Panc1 (cell line): ENCODE results near the gene AP3B1. TPM values are rescaled to one million over a fixed set of nuclear protein-coding genes. Genes with fewer than 3 reads are reported as not detected.

Experiments
- ATAC-seq: fragments of 200-7000 bp; cut with Tn5 transposase; 2 replicates; pipeline ENCODE4 v1.9.1; 2020; ENCODE audit warnings: mild to moderate bottlenecking, moderate library complexity
- BruUV-seq: library from RNA; stranded (reverse); fragments of 400-500 nt; replicated peaks from 2 replicates; lab custom pipeline; 2021; lab: Mats Ljungman, UMichigan
- CTCF ChIA-PET: fragments of 300-600 bp; sonication (Branson Sonifier 250); formaldehyde crosslinking; loops from one replicate; lab custom pipeline; 2022; ENCODE audit warnings: antibody characterized with exemption; lab: Charles Lee
- POLR2A ChIA-PET: fragments of 300-600 bp; sonication (Branson Sonifier 250); formaldehyde crosslinking; loops from one replicate; lab custom pipeline; 2022; ENCODE audit warnings: antibody characterized with exemption; lab: Charles Lee
- DNase-seq: peaks from one replicate; pipeline ENCODE4 v3.0.0-alpha.2; 2010; ENCODE audit warnings: low read depth, low spot score
- H3K27ac ChIP-seq: 2 replicates; pipeline ENCODE4 v1.5.1; 2011; ENCODE audit warnings: mild to moderate bottlenecking, low read length, inconsistent platforms
- H3K27me3 ChIP-seq: fragments of 200-500 bp; sonication (Bioruptor generic); 2 replicates; pipeline ENCODE4 v1.6.0; 2014; ENCODE audit warnings: low read length, inconsistent platforms; ENCODE audit not compliant: control insufficient read depth, insufficient read depth
- H3K36me3 ChIP-seq: fragments of 200-500 bp; sonication (Bioruptor generic); 2 replicates; pipeline ENCODE4 v1.5.1; 2014; ENCODE audit warnings: inconsistent platforms, mild to moderate bottlenecking, low read length, moderate library complexity; ENCODE audit not compliant: control insufficient read depth, insufficient read depth
- H3K4me1 ChIP-seq: 2 replicates; pipeline ENCODE4 v1.5.1; 2011; ENCODE audit warnings: inconsistent platforms, mild to moderate bottlenecking, low read length, moderate library complexity; ENCODE audit not compliant: control insufficient read depth, insufficient read depth
- H3K4me3 ChIP-seq, 2 experiments: 2 replicates each; pipeline ENCODE4 v1.5.1; 2011 to 2012; ENCODE audit warnings: low read depth in 2 of 2, low read length in 2 of 2, mild to moderate bottlenecking in 2 of 2, inconsistent platforms in 1 of 2, moderate library complexity in 1 of 2
- H3K9me3 ChIP-seq: fragments of 200-500 bp; sonication (Bioruptor generic); 2 replicates; pipeline ENCODE4 v1.5.1; 2014; ENCODE audit warnings: low read depth, mild to moderate bottlenecking, inconsistent platforms, low read length, moderate library complexity; ENCODE audit not compliant: control insufficient read depth, insufficient read depth
- CTCF ChIP-seq: fragments of 450-650 bp; IDR thresholded peaks from 2 replicates; pipeline ENCODE4 v1.5.1; 2017; ENCODE audit warnings: mild to moderate bottlenecking
- POLR2AphosphoS5 ChIP-seq: IDR thresholded peaks from 2 replicates; pipeline ENCODE4 v1.6.1; 2012; ENCODE audit warnings: mild to moderate bottlenecking, low read depth, low read length, moderate library complexity
- REST ChIP-seq, 2 experiments: IDR thresholded peaks; 2 replicates each; pipeline ENCODE4 v1.6.1; 2011 to 2012; ENCODE audit warnings: low read depth in 2 of 2, control low read depth in 1 of 2, low read length in 1 of 2, mild to moderate bottlenecking in 1 of 2, moderate library complexity in 1 of 2; ENCODE audit not compliant: insufficient read depth in 1 of 2
- SIN3A ChIP-seq: IDR thresholded peaks from 2 replicates; pipeline ENCODE4 v1.6.1; 2012; ENCODE audit warnings: low read depth, mild to moderate bottlenecking, low read length, moderate library complexity, borderline replicate concordance; ENCODE audit not compliant: insufficient read depth
- TCF7L2 ChIP-seq: IDR thresholded peaks from 2 replicates; pipeline ENCODE4 v1.6.1; 2011; ENCODE audit warnings: mild to moderate bottlenecking, low read depth, low read length, inconsistent platforms
- in situ Hi-C: cut with HindIII; loops from 2 replicates; pipeline ENCODE4 v1.10.0; 2016; ENCODE audit warnings: low sequenced_read_pairs, low pct_unique_long_range_greater_than_20kb
- intact Hi-C: fragments of 100-400 bp; cut with micrococcal nuclease; formaldehyde crosslinking; loops from one replicate; pipeline ENCODE4 v1.10.0; 2022; ENCODE audit not compliant: unreplicated experiment
- total RNA-seq: library from RNA; stranded (reverse); gene quantifications from one replicate; pipeline ENCODE4 v1.2.1, GENCODE V29; 2021; ENCODE audit not compliant: unreplicated experiment

The AP3B1 gene
- total RNA-seq, 1 experiment from 2014 or later = 55.4 TPM

GRCh38 chr5:78252715-78253114, 41.8 kb downstream of the AP3B1 start:
- intact Hi-C loops = no loop called here
- ChIA-PET CTCF (no interaction called here), POLR2A (interaction anchor here (0.8 kb wide), 1 partner anchor 516 kb away, joined by 3 read pairs; no protein-coding TSS in a partner anchor)
- BruUV-seq = no TSS peak
- H3K36me3 ChIP-seq = no peaks in the 10 kb centered on the region
- H3K9me3 ChIP-seq = no peaks in the 10 kb centered on the region
- ATAC-seq (no peak), DNase-seq (no peak)
- H3K4me3 ChIP-seq = no peak overlapping the region
- H3K27me3 ChIP-seq = no peaks in the 10 kb centered on the region
- in situ Hi-C loops = no loop called here
- H3K27ac ChIP-seq = no peak overlapping the region
- H3K4me1 ChIP-seq = no peaks in the 10 kb centered on the region
- TF ChIP-seq SIN3A (no peak), POLR2AphosphoS5 (no peak), TCF7L2 (no peak), CTCF (no peak)

GRCh38 chr5:78251663-78252284, 42.7 kb downstream of the AP3B1 start:
- Histone ChIP-seq H3K4me1 (no peaks in the 10 kb centered on the region), H3K9me3 (no peaks in the 10 kb centered on the region), H3K36me3 (no peaks in the 10 kb centered on the region), H3K4me3 (no peak overlapping the region), H3K27ac (no peak overlapping the region), H3K27me3 (no peaks in the 10 kb centered on the region)
- TF ChIP-seq TCF7L2 = no peak
- no peak for TF ChIP-seq SIN3A
- TF ChIP-seq REST (IDR thresholded peaks at IDR 0.05; ENCODE audit: insufficient read depth in 1 of 2, low read depth in 2 of 2, low read length in 1 of 2) = no peak
- TF ChIP-seq CTCF = no peak
- TF ChIP-seq POLR2AphosphoS5 = no peak
- intact Hi-C loops = no loop called here
- no TSS peak for BruUV-seq
- POLR2A ChIA-PET = no interaction called here
- CTCF ChIA-PET = no interaction called here
- DNase-seq (no peak), ATAC-seq (no peak)
- in situ Hi-C loops = no loop called here
